Adrenal gland (tissue), 12 donors: ENCODE results near the gene KCNAB2. TPM values are rescaled to one million over a fixed set of nuclear protein-coding genes. Genes with fewer than 3 reads are reported as not detected.

Experiments used
- DNase-seq, 7 donors: peaks; one replicate each; pipeline ENCODE4 v3.0.0-alpha.2; 2019 to 2020
- H3K27ac ChIP-seq, 5 donors: fragments of 200-600 bp; sonication (generic) in 4 of 5; 1 replicate in 3 of 5; 2 replicates in 2 of 5; pipeline versions ENCODE4 v1.5.1 to v1.8.0; 2016 to 2020; ENCODE audit warnings: mild to moderate bottlenecking in 1 of 5
- H3K27me3 ChIP-seq: fragments of 200-600 bp; 2 replicates; pipeline ENCODE4 v1.8.0; 2021
- H3K36me3 ChIP-seq, 2 donors: fragments of 200-600 bp; replicated peaks in 1 of 2; 1 replicate in 1 of 2; 2 replicates in 1 of 2; pipeline versions ENCODE4 v1.5.1 to v1.8.0; 2018 to 2022
- H3K4me1 ChIP-seq, 2 donors: fragments of 200-600 bp; replicated peaks in 1 of 2; 1 replicate in 1 of 2; 2 replicates in 1 of 2; pipeline versions ENCODE4 v1.5.1 to v1.8.0; 2018 to 2021
- H3K4me3 ChIP-seq, 4 donors: fragments of 200-600 bp; sonication (generic) in 3 of 4; one replicate each; pipeline ENCODE4 v1.5.1; 2016 to 2018
- H3K9me3 ChIP-seq, 3 donors: fragments of 200-600 bp; sonication (generic) in 1 of 3; replicated peaks in 1 of 3; 1 replicate in 2 of 3; 2 replicates in 1 of 3; pipeline versions ENCODE4 v1.5.1 to v1.8.0; 2016 to 2021
- CTCF ChIP-seq, 6 experiments: fragments of 450-650 bp in 4 of 6; fragments of 200-600 bp in 2 of 6; sonication (generic) in 1 of 6; IDR thresholded peaks; 1 replicate in 5 of 6; 2 replicates in 1 of 6; pipeline versions ENCODE4 v1.5.1 to v1.8.0; 2016 to 2021; ENCODE audit warnings: antibody characterized with exemption in 6 of 6, mild to moderate bottlenecking in 2 of 6, moderate library complexity in 1 of 6
- POLR2A ChIP-seq, 2 donors: fragments of 450-650 bp; IDR thresholded peaks; one replicate each; pipeline ENCODE4 v1.6.1; 2017; ENCODE audit warnings: antibody characterized with exemption in 2 of 2, mild to moderate bottlenecking in 2 of 2, moderate library complexity in 1 of 2
- WGBS, 4 donors: extraction: QIAGEN DNeasy Blood & Tissue Kit in 2 of 4; methylation state at CpG; one replicate each; pipeline versions ENCODE4 v1.1.5 to v1.1.7; 2013 to 2017; 5-methylcytosine and 5-hydroxymethylcytosine counted together
- intact Hi-C, 2 donors: fragments of 100-400 bp; cut with DNase I; formaldehyde crosslinking; loops; one replicate each; pipeline versions ENCODE4 v1.14.1 to v1.15.0; 2022 to 2023
- polyA plus RNA-seq, 3 donors: library from polyadenylated mRNA; stranded (reverse); fragments of 200-250 nt in 2 of 3; fragments of 350-450 nt in 1 of 3; fragmentation: Illumina TruSeq in 1 of 3; extraction: RNeasy Lipid Tissue Mini Kit (QIAGEN cat#74804) in 1 of 3; gene quantifications; one replicate each; pipeline ENCODE4 v1.2.3, GENCODE V29; 2013 to 2014
- total RNA-seq, 9 donors: library from RNA; depleted of rRNA in 4 of 9; stranded (reverse); fragments of >200 nt in 4 of 9; fragments of 120-200 nt in 1 of 9; fragmentation: NEBNext Ultra II Directional in 1 of 9; extraction: Animal tissue kit (Norgen Biotek cat#: 25700) in 1 of 9; gene quantifications; one replicate each; pipeline versions ENCODE4 v1.1.0 to v1.2.4, GENCODE V29; 2013 to 2023
- donor health status: healthy with polysubstance abuse.
- donor health status: Bipolar disorder and iron deficiency.
- donor health status: DM: yes; HTN: yes; CAD: no.
- donor health status: DM: no; HTN: no; CAD: no.
- donor health status: DM: no; HTN: no; CAD: no.
- donor health status: DM: yes; HTN: yes; CAD: no.

Gene KCNAB2
- total and polyA plus RNA-seq, 12 donors = 2.2 to 48.0 (median 16.8) TPM

- WGBS, 4 donors = 75 to 87% (median 83%) methylated on average over 14 to 19 of the region's 19 CpGs
- peak overlapping the region in 1 of 4 donors; percentile 26 for H3K4me3 ChIP-seq
- peak in 6 of 7 donors; percentile 19 to 66 (median 42) for DNase-seq
These were observed 17.4 kb upstream of the KCNAB2 start for GRCh38 chr1:6028042-6028850.

GRCh38 chr1:6029351-6029750 lies 16.3 kb upstream of the KCNAB2 start:
- Histone ChIP-seq H3K4me1 (no peaks in the 10 kb centered on the region), H3K4me3 (no peak overlapping the region), H3K27ac (no peak overlapping the region), H3K36me3 (no peaks in the 10 kb centered on the region), H3K9me3 (no peaks in the 10 kb centered on the region), H3K27me3 (no peaks in the 10 kb centered on the region)
- intact Hi-C loops = no loop called here
- TF ChIP-seq CTCF (IDR thresholded peaks at IDR 0.05) (no peak), POLR2A (IDR thresholded peaks at IDR 0.05) (no peak)
- 90 to 100% (median 95%) methylated on average over 5 of the region's 5 CpGs for WGBS, 4 donors
- DNase-seq = no peak

More at GRCh38 chr1:6028042-6028850, 17.4 kb upstream of the KCNAB2 start:
- H3K27me3 ChIP-seq = no peaks in the 10 kb centered on the region
- no peaks in the 10 kb centered on the region for H3K4me1 ChIP-seq
- no peaks in the 10 kb centered on the region for H3K9me3 ChIP-seq
- peak overlapping the region in 2 of 5 donors; percentile 12 to 78 for H3K27ac ChIP-seq
- intact Hi-C loops = no loop called here
- TF ChIP-seq POLR2A (IDR thresholded peaks at IDR 0.05) = no peak
- peak in 1 of 6 experiments; percentile 7 for TF ChIP-seq CTCF (IDR thresholded peaks at IDR 0.05)
- no peaks in the 10 kb centered on the region for H3K36me3 ChIP-seq

DNA sequence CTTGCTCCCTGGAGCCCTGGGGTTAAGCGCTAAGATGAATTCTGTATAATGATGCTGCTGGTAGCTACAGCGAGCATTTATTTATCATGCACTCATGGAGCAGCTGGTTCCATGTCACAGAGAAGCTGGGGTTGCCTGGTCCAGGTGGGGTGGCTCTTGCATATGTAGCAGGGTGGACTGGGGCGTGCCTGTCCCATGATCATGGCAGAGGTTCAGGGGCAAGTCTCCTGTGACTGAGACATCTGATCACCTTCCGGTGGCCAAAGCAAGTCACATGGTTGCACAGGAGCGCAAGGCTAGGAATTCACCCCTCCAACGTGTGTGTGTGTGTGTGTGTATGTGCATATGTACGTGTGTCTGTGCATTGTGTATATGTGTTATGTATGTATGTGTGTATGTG lies 15.6 kb upstream of the KCNAB2 start:
- Histone ChIP-seq H3K27me3 (no peaks in the 10 kb centered on the region), H3K9me3 (no peaks in the 10 kb centered on the region), H3K27ac (no peak overlapping the region), H3K36me3 (no peaks in the 10 kb centered on the region), H3K4me1 (no peaks in the 10 kb centered on the region), H3K4me3 (no peak overlapping the region)
- intact Hi-C loops = loop anchor here in 1 of 2 donors (10.0 kb wide), 1 partner anchor 65 kb away; no protein-coding TSS in a partner anchor
- 81 to 91% (median 86%) methylated on average over 6 to 7 of the region's 7 CpGs for WGBS, 4 donors
- no peak for DNase-seq
- no peak for TF ChIP-seq POLR2A (IDR thresholded peaks at IDR 0.05)
- no peak for TF ChIP-seq CTCF (IDR thresholded peaks at IDR 0.05)

DNA sequence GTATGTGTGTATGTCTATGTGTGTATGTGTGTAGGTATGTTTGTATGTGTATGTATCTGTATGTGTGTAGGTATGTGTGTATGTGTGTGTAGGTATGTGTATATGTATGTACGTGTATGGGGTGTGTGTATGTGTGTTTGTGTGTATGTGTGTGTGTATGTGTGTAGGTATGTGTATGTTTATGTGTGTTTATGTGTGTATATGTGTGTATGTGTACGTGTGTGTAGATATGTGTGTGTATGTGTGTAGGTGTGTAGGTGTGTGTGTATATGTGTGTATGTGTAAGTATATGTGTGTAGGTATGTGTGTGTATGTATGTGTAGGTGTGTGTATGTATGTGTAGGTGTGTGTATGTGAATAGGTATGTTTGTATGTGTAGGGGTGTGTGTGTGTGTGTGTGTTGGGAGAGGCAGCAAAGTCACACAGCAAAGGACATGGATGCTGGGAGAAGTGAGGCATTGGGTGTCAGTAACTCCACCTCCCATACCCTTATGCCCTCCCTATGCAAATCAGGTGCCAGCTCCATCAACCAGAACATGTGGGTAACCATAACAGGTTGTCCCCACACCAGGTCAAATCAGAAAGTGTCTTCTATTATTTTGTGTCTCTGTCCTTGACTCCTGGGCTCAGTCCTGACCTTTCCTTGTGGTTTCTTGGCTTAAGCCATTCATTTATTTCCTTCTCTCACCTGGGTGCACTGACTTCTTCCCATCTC lies 15.0 kb upstream of the KCNAB2 start:
- TF ChIP-seq POLR2A (IDR thresholded peaks at IDR 0.05) = no peak
- TF ChIP-seq CTCF (IDR thresholded peaks at IDR 0.05) = no peak
- intact Hi-C loops = loop anchor here in 1 of 2 donors (10.0 kb wide), 1 partner anchor 64 kb away; no protein-coding TSS in a partner anchor

More for the DNA sequence above, 15.0 kb upstream of the KCNAB2 start:
- Histone ChIP-seq H3K9me3 (no peaks in the 10 kb centered on the region), H3K4me3 (no peak overlapping the region), H3K4me1 (no peaks in the 10 kb centered on the region), H3K36me3 (no peaks in the 10 kb centered on the region), H3K27me3 (no peaks in the 10 kb centered on the region), H3K27ac (no peak overlapping the region)
- no peak for DNase-seq
- 77 to 88% (median 82%) methylated on average over 2 of the region's 2 CpGs for WGBS, 4 donors
